Measurements from ENCODE around the gene GFER. TPM values are rescaled to one million over a fixed set of nuclear protein-coding genes. Genes with fewer than 3 reads are reported as not detected.
A peak's percentile ranks its signal among the peaks of the same experiment; 100 is the strongest.

The GFER gene
- total and polyA plus RNA-seq, 10 of the 15 experiments (the other 5 are each of a cell fraction or from before 2014, with no cell fraction given) = 2.4 to 57.7 (median 31.3) TPM

DNA sequence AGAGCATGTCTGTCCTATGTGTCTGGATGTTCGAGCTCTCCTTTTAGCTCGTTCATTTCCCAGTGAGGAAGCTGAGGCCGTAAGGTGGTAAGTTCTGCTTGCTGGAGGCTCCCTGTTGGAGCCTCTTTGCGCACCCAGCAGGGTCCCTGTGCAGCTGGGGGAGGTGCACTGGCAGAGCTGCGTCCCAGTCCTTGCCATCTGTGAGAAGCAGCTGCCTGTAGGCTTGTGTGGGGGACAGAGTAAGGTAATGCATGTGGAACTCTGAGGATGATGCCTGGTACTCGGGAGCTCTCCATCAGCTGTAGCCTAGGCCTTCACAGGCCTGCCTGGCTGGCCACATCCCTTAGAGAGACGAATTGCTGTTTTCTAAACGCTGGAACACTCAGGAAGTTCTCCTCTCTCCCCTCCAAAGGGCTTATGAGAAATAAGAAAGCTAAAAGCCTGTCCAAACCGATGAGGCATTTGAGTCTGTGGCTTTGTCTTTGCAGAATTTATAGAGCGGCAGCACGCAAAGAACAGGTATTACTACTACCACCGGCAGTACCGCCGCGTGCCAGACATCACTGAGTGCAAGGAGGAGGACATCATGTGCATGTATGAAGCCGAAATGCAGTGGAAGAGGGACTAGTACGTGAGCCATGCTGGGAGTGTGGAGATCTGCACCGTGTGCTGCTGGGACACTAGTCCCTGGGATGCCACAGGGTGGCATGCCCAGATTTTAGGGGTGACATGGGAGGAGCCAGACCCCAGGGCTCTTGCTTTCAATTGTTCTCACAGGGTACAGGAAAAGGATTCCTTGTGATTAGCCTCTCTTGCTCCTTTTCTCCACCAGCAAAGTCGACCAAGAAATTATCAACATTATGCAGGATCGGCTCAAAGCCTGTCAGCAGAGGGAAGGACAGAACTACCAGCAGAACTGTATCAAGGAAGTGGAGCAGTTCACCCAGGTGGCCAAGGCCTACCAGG is 23.0 kb upstream of the GFER start (continued):
- TF ChIP-seq, protein P1, sequence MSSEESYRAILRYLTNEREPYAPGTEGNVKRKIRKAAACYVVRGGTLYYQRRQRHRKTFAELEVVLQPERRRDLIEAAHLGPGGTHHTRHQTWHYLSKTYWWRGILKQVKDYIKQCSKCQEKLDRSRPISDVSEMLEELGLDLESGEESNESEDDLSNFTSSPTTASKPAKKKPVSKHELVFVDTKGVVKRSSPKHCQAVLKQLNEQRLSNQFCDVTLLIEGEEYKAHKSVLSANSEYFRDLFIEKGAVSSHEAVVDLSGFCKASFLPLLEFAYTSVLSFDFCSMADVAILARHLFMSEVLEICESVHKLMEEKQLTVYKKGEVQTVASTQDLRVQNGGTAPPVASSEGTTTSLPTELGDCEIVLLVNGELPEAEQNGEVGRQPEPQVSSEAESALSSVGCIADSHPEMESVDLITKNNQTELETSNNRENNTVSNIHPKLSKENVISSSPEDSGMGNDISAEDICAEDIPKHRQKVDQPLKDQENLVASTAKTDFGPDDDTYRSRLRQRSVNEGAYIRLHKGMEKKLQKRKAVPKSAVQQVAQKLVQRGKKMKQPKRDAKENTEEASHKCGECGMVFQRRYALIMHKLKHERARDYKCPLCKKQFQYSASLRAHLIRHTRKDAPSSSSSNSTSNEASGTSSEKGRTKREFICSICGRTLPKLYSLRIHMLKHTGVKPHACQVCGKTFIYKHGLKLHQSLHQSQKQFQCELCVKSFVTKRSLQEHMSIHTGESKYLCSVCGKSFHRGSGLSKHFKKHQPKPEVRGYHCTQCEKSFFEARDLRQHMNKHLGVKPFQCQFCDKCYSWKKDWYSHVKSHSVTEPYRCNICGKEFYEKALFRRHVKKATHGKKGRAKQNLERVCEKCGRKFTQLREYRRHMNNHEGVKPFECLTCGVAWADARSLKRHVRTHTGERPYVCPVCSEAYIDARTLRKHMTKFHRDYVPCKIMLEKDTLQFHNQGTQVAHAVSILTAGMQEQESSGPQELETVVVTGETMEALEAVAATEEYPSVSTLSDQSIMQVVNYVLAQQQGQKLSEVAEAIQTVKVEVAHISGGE (CRISPR knock-in tag; IDR thresholded peaks at IDR 0.05) = no peak
- TF ChIP-seq TCF12 (IDR thresholded peaks at IDR 0.05; ENCODE audit: low read depth, low read length) (no peak), HDAC2 (IDR thresholded peaks at IDR 0.05) (no peak), PML (IDR thresholded peaks at IDR 0.05; ENCODE audit: low read length) (peak; percentile 92), TARDBP (IDR thresholded peaks at IDR 0.05; ENCODE audit: borderline replicate concordance) (peak; percentile 74; the same call in 1 of the 2 replicates), GABPA (IDR thresholded peaks at IDR 0.05; ENCODE audit: low read depth) (no peak), POLR2AphosphoS5 (IDR thresholded peaks at IDR 0.05; ENCODE audit: low read length) (peak; percentile 95), TCF7 (IDR thresholded peaks at IDR 0.05; ENCODE audit: borderline replicate concordance) (0 out of 2 replicates have a peak, but pooled peaks have one; percentile 13), CREB1 (IDR thresholded peaks at IDR 0.05; ENCODE audit: low read depth) (0 out of 2 replicates have a peak, but pooled peaks have one; percentile 36), FOXM1 (IDR thresholded peaks at IDR 0.05; ENCODE audit: low read depth, low read length) (peak; percentile 83), SMAD1 (IDR thresholded peaks at IDR 0.05; ENCODE audit: low read depth, partially characterized antibody) (no peak), MYC (IDR thresholded peaks at IDR 0.05; ENCODE audit: insufficient read depth, insufficient read length, insufficient replicate concordance, low read length, severe bottlenecking) (no peak)
- TF ChIP-seq, protein P2, sequence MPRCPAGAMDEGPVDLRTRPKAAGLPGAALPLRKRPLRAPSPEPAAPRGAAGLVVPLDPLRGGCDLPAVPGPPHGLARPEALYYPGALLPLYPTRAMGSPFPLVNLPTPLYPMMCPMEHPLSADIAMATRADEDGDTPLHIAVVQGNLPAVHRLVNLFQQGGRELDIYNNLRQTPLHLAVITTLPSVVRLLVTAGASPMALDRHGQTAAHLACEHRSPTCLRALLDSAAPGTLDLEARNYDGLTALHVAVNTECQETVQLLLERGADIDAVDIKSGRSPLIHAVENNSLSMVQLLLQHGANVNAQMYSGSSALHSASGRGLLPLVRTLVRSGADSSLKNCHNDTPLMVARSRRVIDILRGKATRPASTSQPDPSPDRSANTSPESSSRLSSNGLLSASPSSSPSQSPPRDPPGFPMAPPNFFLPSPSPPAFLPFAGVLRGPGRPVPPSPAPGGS (IDR thresholded peaks at IDR 0.05; ENCODE audit: borderline replicate concordance, insufficient read depth, low read depth, low read length, poor library complexity, severe bottlenecking) = peak; percentile 65
- TF ChIP-seq, protein P3, sequence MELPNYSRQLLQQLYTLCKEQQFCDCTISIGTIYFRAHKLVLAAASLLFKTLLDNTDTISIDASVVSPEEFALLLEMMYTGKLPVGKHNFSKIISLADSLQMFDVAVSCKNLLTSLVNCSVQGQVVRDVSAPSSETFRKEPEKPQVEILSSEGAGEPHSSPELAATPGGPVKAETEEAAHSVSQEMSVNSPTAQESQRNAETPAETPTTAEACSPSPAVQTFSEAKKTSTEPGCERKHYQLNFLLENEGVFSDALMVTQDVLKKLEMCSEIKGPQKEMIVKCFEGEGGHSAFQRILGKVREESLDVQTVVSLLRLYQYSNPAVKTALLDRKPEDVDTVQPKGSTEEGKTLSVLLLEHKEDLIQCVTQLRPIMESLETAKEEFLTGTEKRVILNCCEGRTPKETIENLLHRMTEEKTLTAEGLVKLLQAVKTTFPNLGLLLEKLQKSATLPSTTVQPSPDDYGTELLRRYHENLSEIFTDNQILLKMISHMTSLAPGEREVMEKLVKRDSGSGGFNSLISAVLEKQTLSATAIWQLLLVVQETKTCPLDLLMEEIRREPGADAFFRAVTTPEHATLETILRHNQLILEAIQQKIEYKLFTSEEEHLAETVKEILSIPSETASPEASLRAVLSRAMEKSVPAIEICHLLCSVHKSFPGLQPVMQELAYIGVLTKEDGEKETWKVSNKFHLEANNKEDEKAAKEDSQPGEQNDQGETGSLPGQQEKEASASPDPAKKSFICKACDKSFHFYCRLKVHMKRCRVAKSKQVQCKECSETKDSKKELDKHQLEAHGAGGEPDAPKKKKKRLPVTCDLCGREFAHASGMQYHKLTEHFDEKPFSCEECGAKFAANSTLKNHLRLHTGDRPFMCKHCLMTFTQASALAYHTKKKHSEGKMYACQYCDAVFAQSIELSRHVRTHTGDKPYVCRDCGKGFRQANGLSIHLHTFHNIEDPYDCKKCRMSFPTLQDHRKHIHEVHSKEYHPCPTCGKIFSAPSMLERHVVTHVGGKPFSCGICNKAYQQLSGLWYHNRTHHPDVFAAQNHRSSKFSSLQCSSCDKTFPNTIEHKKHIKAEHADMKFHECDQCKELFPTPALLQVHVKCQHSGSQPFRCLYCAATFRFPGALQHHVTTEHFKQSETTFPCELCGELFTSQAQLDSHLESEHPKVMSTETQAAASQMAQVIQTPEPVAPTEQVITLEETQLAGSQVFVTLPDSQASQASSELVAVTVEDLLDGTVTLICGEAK (IDR thresholded peaks at IDR 0.05; ENCODE audit: borderline replicate concordance) = no peak
- TF ChIP-seq, protein P4, sequence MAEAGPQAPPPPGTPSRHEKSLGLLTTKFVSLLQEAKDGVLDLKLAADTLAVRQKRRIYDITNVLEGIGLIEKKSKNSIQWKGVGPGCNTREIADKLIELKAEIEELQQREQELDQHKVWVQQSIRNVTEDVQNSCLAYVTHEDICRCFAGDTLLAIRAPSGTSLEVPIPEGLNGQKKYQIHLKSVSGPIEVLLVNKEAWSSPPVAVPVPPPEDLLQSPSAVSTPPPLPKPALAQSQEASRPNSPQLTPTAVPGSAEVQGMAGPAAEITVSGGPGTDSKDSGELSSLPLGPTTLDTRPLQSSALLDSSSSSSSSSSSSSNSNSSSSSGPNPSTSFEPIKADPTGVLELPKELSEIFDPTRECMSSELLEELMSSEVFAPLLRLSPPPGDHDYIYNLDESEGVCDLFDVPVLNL (IDR thresholded peaks at IDR 0.05; ENCODE audit: low read depth, low read length) = no peak
- TF ChIP-seq, protein P5, sequence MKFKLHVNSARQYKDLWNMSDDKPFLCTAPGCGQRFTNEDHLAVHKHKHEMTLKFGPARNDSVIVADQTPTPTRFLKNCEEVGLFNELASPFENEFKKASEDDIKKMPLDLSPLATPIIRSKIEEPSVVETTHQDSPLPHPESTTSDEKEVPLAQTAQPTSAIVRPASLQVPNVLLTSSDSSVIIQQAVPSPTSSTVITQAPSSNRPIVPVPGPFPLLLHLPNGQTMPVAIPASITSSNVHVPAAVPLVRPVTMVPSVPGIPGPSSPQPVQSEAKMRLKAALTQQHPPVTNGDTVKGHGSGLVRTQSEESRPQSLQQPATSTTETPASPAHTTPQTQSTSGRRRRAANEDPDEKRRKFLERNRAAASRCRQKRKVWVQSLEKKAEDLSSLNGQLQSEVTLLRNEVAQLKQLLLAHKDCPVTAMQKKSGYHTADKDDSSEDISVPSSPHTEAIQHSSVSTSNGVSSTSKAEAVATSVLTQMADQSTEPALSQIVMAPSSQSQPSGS (IDR thresholded peaks at IDR 0.05; ENCODE audit: low read length) = peak; percentile 73; the same call in 1 of the 2 replicates
